HEK293T (cell line): Measurements from ENCODE around the gene PITX1.

Experiments
- ARNT ChIP-seq: fragments of 450-650 bp; IDR thresholded peaks from 2 replicates; pipeline ENCODE4 v1.6.1; 2017; ENCODE audit warnings: mild to moderate bottlenecking
- BHLHE40 ChIP-seq: fragments of 450-650 bp; IDR thresholded peaks from 2 replicates; pipeline ENCODE4 v1.6.1; 2016; ENCODE audit warnings: mild to moderate bottlenecking, moderate library complexity, borderline replicate concordance
- CTBP1 ChIP-seq: fragments of 450-650 bp; IDR thresholded peaks from 2 replicates; pipeline ENCODE4 v1.6.1; 2016; ENCODE audit warnings: borderline replicate concordance
- ELF4 ChIP-seq: fragments of 450-650 bp; IDR thresholded peaks from 2 replicates; pipeline ENCODE4 v1.6.1; 2017; ENCODE audit warnings: antibody characterized with exemption
- FOXA1 ChIP-seq: fragments of 450-650 bp; IDR thresholded peaks from 2 replicates; pipeline ENCODE4 v1.6.1; 2016; ENCODE audit warnings: mild to moderate bottlenecking
- FOXK2 ChIP-seq: fragments of 450-650 bp; IDR thresholded peaks from 2 replicates; pipeline ENCODE4 v1.6.1; 2016; ENCODE audit warnings: mild to moderate bottlenecking
- FOXM1 ChIP-seq: fragments of 450-650 bp; IDR thresholded peaks from 2 replicates; pipeline ENCODE4 v1.6.1; 2017; ENCODE audit warnings: mild to moderate bottlenecking, borderline replicate concordance
- HDGF ChIP-seq: fragments of 450-650 bp; IDR thresholded peaks from 2 replicates; pipeline ENCODE4 v1.6.1; 2017; ENCODE audit warnings: antibody characterized with exemption, borderline replicate concordance
- NFRKB ChIP-seq: fragments of 450-650 bp; IDR thresholded peaks from 2 replicates; pipeline ENCODE4 v1.6.1; 2016; ENCODE audit warnings: mild to moderate bottlenecking, moderate library complexity
- PKNOX1 ChIP-seq: fragments of 450-650 bp; IDR thresholded peaks from 2 replicates; pipeline ENCODE4 v1.6.1; 2016
- SP1 ChIP-seq: fragments of 450-650 bp; IDR thresholded peaks from 2 replicates; pipeline ENCODE4 v1.6.1; 2017
- SUZ12 ChIP-seq: fragments of 450-650 bp; IDR thresholded peaks from 2 replicates; pipeline ENCODE4 v1.6.1; 2016; ENCODE audit warnings: mild to moderate bottlenecking
- TARDBP ChIP-seq: fragments of 450-650 bp; IDR thresholded peaks from 2 replicates; pipeline ENCODE4 v1.6.1; 2016
- ZNF384 ChIP-seq: fragments of 450-650 bp; IDR thresholded peaks from 2 replicates; pipeline ENCODE4 v1.6.1; 2016

- TF ChIP-seq BHLHE40 (no peak), NFRKB (no peak), SP1 (no peak), ARNT (no peak), FOXA1 (no peak), FOXM1 (no peak), ZNF384 (no peak), HDGF (no peak), PKNOX1 (no peak), ELF4 (no peak), SUZ12 (no peak), FOXK2 (no peak), CTBP1 (no peak), TARDBP (no peak)
Measured at GRCh38 chr5:135064235-135064570, 30.2 kb upstream of the PITX1 start.
